H1 (cell line): ENCODE measurements around the gene MMP11. TPM values are rescaled to one million over a fixed set of nuclear protein-coding genes. Genes with fewer than 3 reads are reported as not detected.

ENCODE experiments used
- CTCF ChIA-PET: fragments of 300-600 bp; sonication (Branson Sonifier 250); formaldehyde crosslinking; loops from one replicate; lab custom pipeline; 2021; ENCODE audit not compliant: partially characterized antibody; lab: Charles Lee
- POLR2A ChIA-PET: fragments of 300-600 bp; sonication (Branson Sonifier 250); formaldehyde crosslinking; loops from one replicate; lab custom pipeline; 2021; ENCODE audit warnings: inconsistent platforms; ENCODE audit not compliant: partially characterized antibody; lab: Charles Lee
- DNase-seq, 2 experiments: peaks; one replicate each; pipeline versions ENCODE4 v3.0.0 to v3.0.0-alpha.2; 2010 to 2022; ENCODE audit warnings: low spot score in 2 of 2, low read depth in 1 of 2, mixed read lengths in 1 of 2
- FAIRE-seq: peaks from 2 replicates; lab custom pipeline; 2011; peaks lifted over from hg19 to GRCh38; lab: Jason Lieb, UNC
- H2AFZ ChIP-seq: 2 replicates; pipeline ENCODE4 v1.8.1; 2012; ENCODE audit warnings: low read length, inconsistent platforms
- H2AK5ac ChIP-seq: 2 replicates; pipeline ENCODE4 v1.6.1; 2013; ENCODE audit warnings: low read depth, low read length
- H2BK120ac ChIP-seq: replicated peaks from 2 replicates; pipeline ENCODE3; 2013; ENCODE audit warnings: low read depth, low read length, inconsistent platforms
- H2BK12ac ChIP-seq: 2 replicates; pipeline ENCODE4 v1.6.1; 2013; ENCODE audit warnings: low read depth, low read length
- H2BK15ac ChIP-seq: 2 replicates; pipeline ENCODE4 v1.6.1; 2013; ENCODE audit warnings: low read length
- H2BK20ac ChIP-seq: 2 replicates; pipeline ENCODE4 v1.6.1; 2013; ENCODE audit warnings: low read length
- H2BK5ac ChIP-seq: 2 replicates; pipeline ENCODE4 v1.6.1; 2013; ENCODE audit warnings: low read depth, low read length
- H3K14ac ChIP-seq: 2 replicates; pipeline ENCODE4 v1.6.1; 2013; ENCODE audit warnings: inconsistent platforms; ENCODE audit not compliant: insufficient read length
- H3K18ac ChIP-seq: 2 replicates; pipeline ENCODE4 v1.6.1; 2013; ENCODE audit warnings: low read length; ENCODE audit errors: extremely low read depth
- H3K23ac ChIP-seq: 2 replicates; pipeline ENCODE4 v1.6.1; 2013; ENCODE audit warnings: inconsistent platforms; ENCODE audit not compliant: insufficient read length
- H3K23me2 ChIP-seq: 2 replicates; pipeline ENCODE4 v1.6.1; 2013; ENCODE audit warnings: low read depth, low read length
- H3K27ac ChIP-seq: 2 replicates; pipeline ENCODE4 v1.6.1; 2011; ENCODE audit warnings: low read depth, low read length, inconsistent platforms
- H3K27me3 ChIP-seq, 4 experiments: replicated peaks in 1 of 4; 1 replicate in 1 of 4; 2 replicates in 3 of 4; pipeline versions ENCODE4 v1.6.1 to v1.8.1; 2011 to 2013; ENCODE audit warnings: low read length in 3 of 4, mild to moderate bottlenecking in 3 of 4, inconsistent platforms in 2 of 4, mixed read lengths in 2 of 4, moderate library complexity in 1 of 4; ENCODE audit not compliant: control insufficient read depth in 3 of 4, insufficient read depth in 3 of 4; ENCODE audit errors: extremely low read depth in 1 of 4
- H3K36me3 ChIP-seq, 4 experiments: 2 replicates each; pipeline versions ENCODE4 v1.6.1 to v1.8.1; 2011 to 2013; ENCODE audit warnings: mild to moderate bottlenecking in 4 of 4, low read length in 3 of 4, moderate library complexity in 2 of 4, control low read depth in 1 of 4, inconsistent platforms in 1 of 4; ENCODE audit not compliant: insufficient read depth in 4 of 4, control insufficient read depth in 2 of 4
- H3K4ac ChIP-seq: replicated peaks from 2 replicates; pipeline ENCODE3; 2013; ENCODE audit warnings: low read length, low read depth, mixed read lengths, inconsistent platforms; ENCODE audit not compliant: insufficient read length
- H3K4me1 ChIP-seq, 4 experiments: replicated peaks in 1 of 4; 1 replicate in 1 of 4; 2 replicates in 3 of 4; pipeline versions ENCODE4 v1.6.1 to v1.8.1; 2011 to 2013; ENCODE audit warnings: low read length in 3 of 4, inconsistent platforms in 2 of 4, mixed read lengths in 1 of 4; ENCODE audit not compliant: insufficient read depth in 4 of 4, control insufficient read depth in 3 of 4
- H3K4me2 ChIP-seq, 2 experiments: 2 replicates each; pipeline versions ENCODE4 v1.6.1 to v1.8.1; 2011 to 2013; ENCODE audit warnings: low read depth in 2 of 2, low read length in 2 of 2, control low read depth in 1 of 2, inconsistent platforms in 1 of 2, mild to moderate bottlenecking in 1 of 2; ENCODE audit not compliant: insufficient read depth in 1 of 2
- H3K4me3 ChIP-seq, 4 experiments: fragments of 200-600, 300-600 bp in 1 of 4; sonication (generic), shearing (Covaris generic), sonication (Bioruptor Twin) in 1 of 4; 2 replicates each; pipeline versions ENCODE4 v1.5.1 to v1.8.1; 2011 to 2016; ENCODE audit warnings: low read length in 4 of 4, low read depth in 3 of 4, control low read depth in 2 of 4, inconsistent platforms in 2 of 4, mild to moderate bottlenecking in 2 of 4, mixed read lengths in 1 of 4, moderate library complexity in 1 of 4; ENCODE audit not compliant: insufficient read depth in 2 of 4; ENCODE audit errors: extremely low read depth in 1 of 4
- H3K56ac ChIP-seq: replicated peaks from 2 replicates; pipeline ENCODE3; 2013; ENCODE audit warnings: low read depth, mild to moderate bottlenecking, mixed read lengths, low read length, inconsistent platforms; ENCODE audit not compliant: insufficient read length
- H3K79me1 ChIP-seq: 2 replicates; pipeline ENCODE4 v1.6.1; 2013; ENCODE audit warnings: low read depth, low read length, control low read depth
- H3K79me2 ChIP-seq, 2 experiments: 2 replicates each; pipeline versions ENCODE4 v1.6.1 to v1.8.1; 2012 to 2013; ENCODE audit warnings: low read length in 2 of 2, mild to moderate bottlenecking in 2 of 2, inconsistent platforms in 1 of 2; ENCODE audit not compliant: insufficient read depth in 2 of 2, control insufficient read depth in 1 of 2
- H3K9ac ChIP-seq, 4 experiments: replicated peaks in 1 of 4; 1 replicate in 1 of 4; 2 replicates in 3 of 4; pipeline versions ENCODE4 v1.6.1 to v1.8.1; 2011 to 2013; ENCODE audit warnings: low read depth in 3 of 4, low read length in 3 of 4, control low read depth in 2 of 4, mild to moderate bottlenecking in 2 of 4, moderate library complexity in 2 of 4, inconsistent platforms in 1 of 4; ENCODE audit errors: extremely low read depth in 1 of 4
- H3K9me3 ChIP-seq, 2 experiments: 2 replicates each; pipeline versions ENCODE4 v1.6.1 to v1.8.1; 2012 to 2013; ENCODE audit warnings: mild to moderate bottlenecking in 2 of 2, moderate library complexity in 2 of 2, control low read depth in 1 of 2, inconsistent platforms in 1 of 2, low read depth in 1 of 2, low read length in 1 of 2, mixed read lengths in 1 of 2; ENCODE audit not compliant: insufficient read depth in 2 of 2
- H4K20me1 ChIP-seq, 2 experiments: replicated peaks in 1 of 2; 2 replicates each; pipeline versions ENCODE3 to v1.8.1; 2011 to 2013; ENCODE audit warnings: inconsistent platforms in 2 of 2, low read length in 2 of 2, mild to moderate bottlenecking in 1 of 2; ENCODE audit not compliant: insufficient read depth in 2 of 2, control insufficient read depth in 1 of 2
- H4K5ac ChIP-seq: 2 replicates; pipeline ENCODE4 v1.6.1; 2013; ENCODE audit warnings: low read length, low read depth, mixed read lengths, inconsistent platforms; ENCODE audit not compliant: insufficient read length
- H4K8ac ChIP-seq: 2 replicates; pipeline ENCODE4 v1.8.0; 2013; ENCODE audit warnings: mild to moderate bottlenecking, moderate library complexity, low read length, inconsistent platforms; ENCODE audit not compliant: insufficient read depth; ENCODE audit errors: extremely low read depth
- H4K91ac ChIP-seq: replicated peaks from 2 replicates; pipeline ENCODE3; 2013; ENCODE audit warnings: low read length, mixed read lengths, inconsistent platforms; ENCODE audit not compliant: insufficient read length
- FOSL1 ChIP-seq: IDR thresholded peaks from 2 replicates; pipeline ENCODE4 v1.6.1; 2011; ENCODE audit warnings: mild to moderate bottlenecking, low read depth, low read length, moderate library complexity; ENCODE audit not compliant: insufficient read depth
- HDAC6 ChIP-seq: IDR thresholded peaks from one replicate; pipeline ENCODE4 v1.7.1; 2012; ENCODE audit warnings: low read depth, mild to moderate bottlenecking, inconsistent platforms, low read length, moderate library complexity
- TEAD4 ChIP-seq: IDR thresholded peaks from 2 replicates; pipeline ENCODE4 v1.6.1; 2012; ENCODE audit warnings: low read depth, low read length, inconsistent platforms, mixed read lengths
- YY1 ChIP-seq: IDR thresholded peaks from 2 replicates; pipeline ENCODE4 v1.6.1; 2011; ENCODE audit warnings: low read depth, mild to moderate bottlenecking, low read length
- ZNF274 ChIP-seq: IDR thresholded peaks from 2 replicates; pipeline ENCODE4 v1.7.0; 2012; ENCODE audit warnings: low read length, borderline replicate concordance; ENCODE audit errors: extremely low read depth
- WGBS, 2 experiments: shearing (Covaris generic) in 1 of 2; methylation state at CpG; one replicate each; pipeline versions ENCODE4 v1.1.6 to v1.1.7; 2013 to 2015; ENCODE audit warnings: low lambda C conversion rate in 2 of 2, mixed read lengths in 2 of 2, inconsistent platforms in 1 of 2, low coverage in 1 of 2, missing lambda C conversion rate in 1 of 2; ENCODE audit not compliant: insufficient replicate concordance in 2 of 2, insufficient coverage in 1 of 2, insufficient read length in 1 of 2; ENCODE audit errors: extremely low coverage in 1 of 2, missing lambda C conversion rate in 1 of 2; 5-methylcytosine and 5-hydroxymethylcytosine counted together
- polyA plus RNA-seq, 7 experiments: library from polyadenylated mRNA; depleted of rRNA in 3 of 7; stranded (reverse) in 5 of 7; unstranded in 2 of 7; fragments of >200 nt in 5 of 7; fragments of 200-250 nt in 2 of 7; gene quantifications; 1 replicate in 5 of 7; 2 replicates in 1 of 7; 4 replicates in 1 of 7; pipeline versions ENCODE4 v1.2.1 to v1.2.3, GENCODE V29; 2011 to 2013; ENCODE audit warnings: missing spikeins in 2 of 7, mixed read lengths in 2 of 7
- total RNA-seq: library from RNA; stranded (reverse); fragmentation: NEBNext Ultra II Directional; extraction: Animal tissue kit (Norgen Biotek cat#: 25700); gene quantifications from 2 replicates; pipeline ENCODE4 v1.2.1, GENCODE V29; 2021
- TF ChIP-seq, protein P1 (sequence below): IDR thresholded peaks from 2 replicates; pipeline ENCODE4 v1.6.1; 2012; ENCODE audit warnings: inconsistent platforms

MMP11 gene
- total and polyA plus RNA-seq, 2 of the 8 experiments (the other 6 are each of a cell fraction or from before 2014, with no cell fraction given) = 10.2 to 18.3 TPM

DNA sequence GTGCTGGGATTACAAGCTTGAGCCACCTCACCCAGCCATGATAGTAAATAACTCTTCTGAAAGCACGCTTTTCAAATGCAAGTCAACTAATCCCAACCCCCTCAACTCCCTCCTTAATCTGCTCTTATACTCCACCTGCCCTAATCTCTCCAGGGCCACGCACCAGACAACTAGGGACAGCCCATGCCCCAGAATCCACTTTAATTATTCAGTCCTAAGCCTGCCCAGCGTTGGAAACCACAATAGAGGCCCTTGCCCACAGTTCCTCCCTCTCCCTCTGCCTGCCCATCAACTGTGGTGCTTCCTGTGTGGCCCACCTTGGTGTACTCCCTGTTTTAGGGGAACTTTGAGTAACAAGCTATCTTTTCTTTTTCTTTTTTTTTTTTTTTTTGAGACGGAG, 15.8 kb upstream of the MMP11 start:
- POLR2A ChIA-PET = interaction anchor here (1.8 to 5.3 kb wide), 3 partner anchors 10 to 101 kb away, joined by 5 to 22 read pairs (median 5); partner anchors contain the start of genes CHCHD10 and SLC2A11
- no peak for FAIRE-seq

More for the DNA sequence above, 15.8 kb upstream of the MMP11 start:
- Histone ChIP-seq H3K23ac (no peak overlapping the region), H3K27me3 (no peaks in the 10 kb centered on the region), H3K9me3 (no peaks in the 10 kb centered on the region), H2BK15ac (0 out of 2 replicates have a peak overlapping the region, but pooled peaks have one; percentile 61), H3K9ac (no peak overlapping the region), H4K91ac (no peak overlapping the region), H2BK20ac (no peak overlapping the region), H3K79me2 (no peaks in the 10 kb centered on the region), H3K79me1 (no peaks in the 10 kb centered on the region), H3K14ac (no peak overlapping the region), H4K5ac (no peak overlapping the region), H3K23me2 (0 out of 2 replicates have a peak, but pooled peaks cover 2% of the 10 kb centered on the region), H4K8ac (no peak overlapping the region), H3K27ac (no peak overlapping the region), H2AK5ac (no peak overlapping the region), H3K4me3 (no peak overlapping the region), H2AFZ (no peak overlapping the region), H2BK12ac (no peak overlapping the region), H3K4ac (no peak overlapping the region), H3K18ac (no peak overlapping the region), H3K36me3 (no peaks in the 10 kb centered on the region), H2BK5ac (no peak overlapping the region), H4K20me1 (no peaks in the 10 kb centered on the region), H3K4me2 (peak overlapping the region in 1 of 2 experiments; percentile 28; a peak in 1 of 4 replicates), H2BK120ac (no peak overlapping the region), H3K4me1 (peaks cover 0 to 6% (median 0%) of the 10 kb centered on the region in 4 experiments; a peak in 3 of 7 replicates), H3K56ac (no peak overlapping the region)
- CTCF ChIA-PET = interaction anchor here (0.8 kb wide), 1 partner anchor 20 kb away, joined by 3 read pairs; no protein-coding TSS in a partner anchor
- no peak for DNase-seq
- 70% methylated on average over 3 of the region's 4 CpGs; no CpG with 5 or more reads in 1 of the 2 experiments for WGBS, 2 experiments
- no peak for TF ChIP-seq FOSL1
- no peak for TF ChIP-seq TEAD4
- TF ChIP-seq, protein P1, sequence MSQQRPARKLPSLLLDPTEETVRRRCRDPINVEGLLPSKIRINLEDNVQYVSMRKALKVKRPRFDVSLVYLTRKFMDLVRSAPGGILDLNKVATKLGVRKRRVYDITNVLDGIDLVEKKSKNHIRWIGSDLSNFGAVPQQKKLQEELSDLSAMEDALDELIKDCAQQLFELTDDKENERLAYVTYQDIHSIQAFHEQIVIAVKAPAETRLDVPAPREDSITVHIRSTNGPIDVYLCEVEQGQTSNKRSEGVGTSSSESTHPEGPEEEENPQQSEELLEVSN = 0 out of 2 replicates have a peak, but pooled peaks have one; percentile 16
- TF ChIP-seq YY1 = no peak
- no peak for TF ChIP-seq ZNF274
- no peak for TF ChIP-seq HDAC6
